GM04504 (cell line): ENCODE results near the gene SLC22A23.

Source experiments
- DNase-seq: peaks from one replicate; pipeline ENCODE4 v3.0.0-alpha.2; 2012; ENCODE audit warnings: low read depth

Gene SLC22A23

GRCh38 chr6:3222506-3223038 is 234.3 kb downstream of the SLC22A23 start:
- no peak for DNase-seq

GRCh38 chr6:3221578-3221977 is 235.3 kb downstream of the SLC22A23 start:
- DNase-seq: no peak

- DNase-seq: no peak
These were observed 236.5 kb downstream of the SLC22A23 start for GRCh38 chr6:3220366-3220765.
